Vagina (tissue), 2 donors: Measurements from ENCODE around the gene IQSEC3.

Experiments
- POLR2A ChIP-seq, 2 donors: fragments of 450-650 bp; IDR thresholded peaks; one replicate each; pipeline ENCODE4 v1.6.1; 2017; ENCODE audit warnings: antibody characterized with exemption in 2 of 2, mild to moderate bottlenecking in 2 of 2, moderate library complexity in 2 of 2
- TF ChIP-seq, protein P1 (sequence below), 3 experiments: fragments of 450-650 bp in 2 of 3; fragments of 200-600 bp in 1 of 3; sonication (generic) in 1 of 3; IDR thresholded peaks; one replicate each; pipeline ENCODE4 v1.5.1; 2017 to 2019; ENCODE audit warnings: antibody characterized with exemption in 3 of 3, mild to moderate bottlenecking in 2 of 3, moderate library complexity in 2 of 3

DNA sequence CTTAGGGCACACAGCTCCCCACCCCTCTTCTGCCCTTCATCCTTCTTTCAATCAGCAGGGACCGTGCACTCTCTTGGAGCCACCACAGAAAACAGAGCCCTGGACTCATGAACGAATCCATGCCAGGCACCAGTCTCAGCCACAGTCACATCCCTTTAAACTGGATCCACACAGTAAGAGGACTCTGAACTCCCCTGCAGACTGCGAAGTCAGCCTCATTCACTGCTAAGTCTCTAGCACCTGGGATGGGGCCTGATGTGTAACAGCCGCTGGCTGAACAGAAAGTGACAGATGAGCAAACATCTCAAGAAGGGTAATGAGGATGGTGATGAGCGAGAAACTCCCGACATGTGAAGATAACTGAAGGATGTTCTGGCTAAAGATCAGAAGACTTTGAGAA, 45.8 kb upstream of the IQSEC3 start:
- TF ChIP-seq, protein P1, sequence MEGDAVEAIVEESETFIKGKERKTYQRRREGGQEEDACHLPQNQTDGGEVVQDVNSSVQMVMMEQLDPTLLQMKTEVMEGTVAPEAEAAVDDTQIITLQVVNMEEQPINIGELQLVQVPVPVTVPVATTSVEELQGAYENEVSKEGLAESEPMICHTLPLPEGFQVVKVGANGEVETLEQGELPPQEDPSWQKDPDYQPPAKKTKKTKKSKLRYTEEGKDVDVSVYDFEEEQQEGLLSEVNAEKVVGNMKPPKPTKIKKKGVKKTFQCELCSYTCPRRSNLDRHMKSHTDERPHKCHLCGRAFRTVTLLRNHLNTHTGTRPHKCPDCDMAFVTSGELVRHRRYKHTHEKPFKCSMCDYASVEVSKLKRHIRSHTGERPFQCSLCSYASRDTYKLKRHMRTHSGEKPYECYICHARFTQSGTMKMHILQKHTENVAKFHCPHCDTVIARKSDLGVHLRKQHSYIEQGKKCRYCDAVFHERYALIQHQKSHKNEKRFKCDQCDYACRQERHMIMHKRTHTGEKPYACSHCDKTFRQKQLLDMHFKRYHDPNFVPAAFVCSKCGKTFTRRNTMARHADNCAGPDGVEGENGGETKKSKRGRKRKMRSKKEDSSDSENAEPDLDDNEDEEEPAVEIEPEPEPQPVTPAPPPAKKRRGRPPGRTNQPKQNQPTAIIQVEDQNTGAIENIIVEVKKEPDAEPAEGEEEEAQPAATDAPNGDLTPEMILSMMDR (IDR thresholded peaks at IDR 0.05) = no peak
- no peak for TF ChIP-seq POLR2A (IDR thresholded peaks at IDR 0.05)
